ENCODE measurements around the gene FEZ2. TPM values are rescaled to one million over a fixed set of nuclear protein-coding genes. Genes with fewer than 3 reads are reported as not detected.

The FEZ2 gene
- total RNA-seq, 3 donors from 2014 or later (not counting 1 experiment from before 2014, with no cell fraction given): 25.9 to 41.7 (median 36.0) TPM

DNA sequence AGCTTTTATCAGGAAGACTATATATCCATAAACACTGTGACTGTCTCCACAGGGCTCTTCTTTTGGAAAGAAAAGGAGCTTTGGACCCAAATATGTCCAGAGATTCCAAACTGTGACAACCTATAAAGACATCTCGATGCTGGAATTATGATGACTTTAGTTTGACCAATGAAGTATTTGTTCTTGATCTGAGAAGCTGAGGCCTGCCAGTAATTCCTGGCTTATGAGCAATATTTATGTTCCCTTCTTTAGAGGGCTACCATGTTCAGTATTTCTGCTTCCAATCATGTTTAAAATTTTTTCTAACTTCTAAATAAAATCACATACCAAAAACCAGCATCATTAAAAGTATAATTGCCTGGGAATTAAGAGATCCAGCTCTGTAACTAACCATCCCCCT is 41.1 kb downstream of the FEZ2 start:
- Histone ChIP-seq H3K36me3 (ENCODE audit: control insufficient read depth, insufficient read depth, low read length) (peaks cover 39% of the 10 kb centered on the region), H3K27ac (ENCODE audit: low read length) (no peak overlapping the region), H3K4me1 (ENCODE audit: control insufficient read depth, insufficient read depth, low read length) (no peaks in the 10 kb centered on the region), H3K4me3 (ENCODE audit: low read length) (no peak overlapping the region), H3K9me3 (ENCODE audit: control insufficient read depth, insufficient read depth, low read length) (no peaks in the 10 kb centered on the region), H3K27me3 (ENCODE audit: control insufficient read depth, insufficient read depth, low read length) (no peaks in the 10 kb centered on the region)
- peaks cover 4 to 5% of the 10 kb centered on the region in 2 donors for H3K4me1 Mint-ChIP-seq
- no peak for TF ChIP-seq CTCF (IDR thresholded peaks at IDR 0.05)
- H3K4me3 Mint-ChIP-seq: no peak overlapping the region
- 100% methylated on average over 1 of the region's 1 CpG for WGBS (ENCODE audit: insufficient coverage)
- no peaks in the 10 kb centered on the region for H3K27me3 Mint-ChIP-seq (ENCODE audit: low read depth in 2 of 2)
- intact Hi-C loops (cut with micrococcal nuclease): no loop called here
- ATAC-seq (no peak), DNase-seq (no peak)
- H3K27ac Mint-ChIP-seq: no peak overlapping the region
- peaks cover 11% of the 10 kb centered on the region for H3K36me3 Mint-ChIP-seq
- H3K9me3 Mint-ChIP-seq: no peaks in the 10 kb centered on the region

GRCh38 chr2:36555789-36556188 is 42.2 kb downstream of the FEZ2 start:
- H3K36me3 Mint-ChIP-seq: peaks cover 11% of the 10 kb centered on the region
- no peak overlapping the region for H3K4me3 Mint-ChIP-seq
- no peak for TF ChIP-seq CTCF (IDR thresholded peaks at IDR 0.05)
- intact Hi-C loops (cut with micrococcal nuclease): no loop called here
- ATAC-seq (no peak), DNase-seq (no peak)
- H3K27me3 ChIP-seq (ENCODE audit: control insufficient read depth, insufficient read depth, low read length): no peaks in the 10 kb centered on the region
- H3K27ac ChIP-seq (ENCODE audit: low read length): no peak overlapping the region
- H3K9me3 Mint-ChIP-seq: no peaks in the 10 kb centered on the region
- peaks cover 42% of the 10 kb centered on the region for H3K36me3 ChIP-seq (ENCODE audit: control insufficient read depth, insufficient read depth, low read length)
- no peaks in the 10 kb centered on the region for H3K4me1 ChIP-seq (ENCODE audit: control insufficient read depth, insufficient read depth, low read length)
- H3K27ac Mint-ChIP-seq: no peak overlapping the region
- peaks cover 4 to 5% of the 10 kb centered on the region in 2 donors for H3K4me1 Mint-ChIP-seq
- no peak overlapping the region for H3K4me3 ChIP-seq (ENCODE audit: low read length)
- H3K9me3 ChIP-seq (ENCODE audit: control insufficient read depth, insufficient read depth, low read length): no peaks in the 10 kb centered on the region
- WGBS (ENCODE audit: insufficient coverage): 93% methylated on average over 2 of the region's 3 CpGs
- H3K27me3 Mint-ChIP-seq (ENCODE audit: low read depth in 2 of 2): no peaks in the 10 kb centered on the region

DNA sequence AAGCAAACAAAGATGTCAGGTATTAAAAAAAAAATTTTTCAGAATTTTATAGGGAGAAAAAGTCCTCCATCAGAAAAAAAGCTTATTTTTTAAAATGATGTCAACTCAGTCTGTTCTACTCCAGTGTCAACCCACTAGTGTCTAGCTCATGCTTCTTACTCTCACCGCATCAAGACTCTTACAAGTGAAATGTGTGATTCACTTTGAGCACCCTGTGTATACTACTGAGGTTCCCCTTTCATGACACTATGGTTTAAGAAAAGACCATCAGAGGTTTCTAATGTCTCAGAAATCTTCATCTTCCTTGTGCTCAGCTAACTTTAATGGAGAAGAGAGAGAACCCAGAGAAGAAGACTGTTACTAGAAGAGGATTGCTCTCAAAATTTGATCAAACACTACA is 43.4 kb downstream of the FEZ2 start:
- H3K4me1 Mint-ChIP-seq: peaks cover 10 to 12% of the 10 kb centered on the region in 2 donors
- no peaks in the 10 kb centered on the region for H3K27me3 Mint-ChIP-seq (ENCODE audit: low read depth in 2 of 2)
- ATAC-seq: no peak
- Histone ChIP-seq H3K4me3 (ENCODE audit: low read length) (no peak overlapping the region), H3K36me3 (ENCODE audit: control insufficient read depth, insufficient read depth, low read length) (peaks cover 38% of the 10 kb centered on the region), H3K27me3 (ENCODE audit: control insufficient read depth, insufficient read depth, low read length) (no peaks in the 10 kb centered on the region), H3K27ac (ENCODE audit: low read length) (no peak overlapping the region), H3K4me1 (ENCODE audit: control insufficient read depth, insufficient read depth, low read length) (peaks cover 3% of the 10 kb centered on the region), H3K9me3 (ENCODE audit: control insufficient read depth, insufficient read depth, low read length) (no peaks in the 10 kb centered on the region)
- H3K4me3 Mint-ChIP-seq: no peak overlapping the region
- WGBS (ENCODE audit: insufficient coverage): 100% methylated on average over 1 of the region's 1 CpG
- TF ChIP-seq CTCF (IDR thresholded peaks at IDR 0.05): no peak
- DNase-seq: no peak
- intact Hi-C loops (cut with micrococcal nuclease): no loop called here
- no peaks in the 10 kb centered on the region for H3K9me3 Mint-ChIP-seq
- H3K27ac Mint-ChIP-seq: no peak overlapping the region
- peaks cover 11% of the 10 kb centered on the region for H3K36me3 Mint-ChIP-seq

DNA sequence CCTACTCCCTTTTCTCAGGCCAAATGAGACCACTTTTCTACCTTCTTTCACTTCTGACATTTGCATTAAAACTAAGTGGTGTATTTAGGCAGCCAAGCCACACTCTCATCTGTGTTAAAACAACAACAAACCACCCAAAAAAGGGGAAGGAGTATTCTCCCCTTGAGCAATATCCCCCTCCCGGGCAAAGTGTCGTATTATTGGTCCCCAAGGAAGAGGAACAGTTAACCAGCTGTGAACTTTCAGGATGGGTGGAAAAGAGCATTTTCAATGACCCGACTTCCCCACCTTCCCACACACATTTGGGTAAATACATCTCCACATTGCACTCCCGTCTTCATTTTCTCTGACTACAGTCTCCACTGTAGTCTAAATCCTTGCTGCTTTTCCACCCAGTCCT is 44.3 kb downstream of the FEZ2 start:
- TF ChIP-seq CTCF (IDR thresholded peaks at IDR 0.05): no peak
- no peak overlapping the region for H3K4me3 Mint-ChIP-seq
- intact Hi-C loops (cut with micrococcal nuclease): no loop called here
- no peak overlapping the region for H3K4me3 ChIP-seq (ENCODE audit: low read length)
- H3K9me3 Mint-ChIP-seq: no peaks in the 10 kb centered on the region
- peaks cover 10% of the 10 kb centered on the region for H3K4me1 ChIP-seq (ENCODE audit: control insufficient read depth, insufficient read depth, low read length)
- H3K27ac Mint-ChIP-seq: peak overlapping the region in 1 of 2 donors; percentile 71
- peaks cover 11% of the 10 kb centered on the region for H3K36me3 Mint-ChIP-seq
- H3K36me3 ChIP-seq (ENCODE audit: control insufficient read depth, insufficient read depth, low read length): peaks cover 39% of the 10 kb centered on the region
- no peak for DNase-seq
- H3K27ac ChIP-seq (ENCODE audit: low read length): no peak overlapping the region
- no peaks in the 10 kb centered on the region for H3K9me3 ChIP-seq (ENCODE audit: control insufficient read depth, insufficient read depth, low read length)
- no peaks in the 10 kb centered on the region for H3K27me3 Mint-ChIP-seq (ENCODE audit: low read depth in 2 of 2)
- 33% methylated on average over 4 of the region's 4 CpGs for WGBS (ENCODE audit: insufficient coverage)
- H3K4me1 Mint-ChIP-seq: peaks cover 19 to 20% of the 10 kb centered on the region in 2 donors
- H3K27me3 ChIP-seq (ENCODE audit: control insufficient read depth, insufficient read depth, low read length): no peaks in the 10 kb centered on the region
- ATAC-seq: no peak

Data from natural killer cell (primary cell).